Activated CD8-positive, alpha-beta memory T cell treated with anti-CD3 and anti-CD28 coated beads for 36 hours (primary cell): ENCODE results near the gene DOCK6. TPM values are rescaled to one million over a fixed set of nuclear protein-coding genes. Genes with fewer than 3 reads are reported as not detected.

Experiments
- CTCF ChIA-PET: fragments of 350-600 bp; sonication (Branson Sonifier 250); formaldehyde crosslinking; loops from one replicate; lab custom pipeline; 2021; ENCODE audit warnings: antibody characterized with exemption; lab: Charles Lee
- POLR2A ChIA-PET: fragments of 350-600 bp; sonication (Branson Sonifier 250); formaldehyde crosslinking; loops from one replicate; lab custom pipeline; 2021; ENCODE audit warnings: antibody characterized with exemption; lab: Charles Lee
- total RNA-seq, 2 experiments: library from RNA; stranded (reverse); gene quantifications; one replicate each; pipeline ENCODE4 v1.2.3, GENCODE V29; 2021

Gene DOCK6, protein sequence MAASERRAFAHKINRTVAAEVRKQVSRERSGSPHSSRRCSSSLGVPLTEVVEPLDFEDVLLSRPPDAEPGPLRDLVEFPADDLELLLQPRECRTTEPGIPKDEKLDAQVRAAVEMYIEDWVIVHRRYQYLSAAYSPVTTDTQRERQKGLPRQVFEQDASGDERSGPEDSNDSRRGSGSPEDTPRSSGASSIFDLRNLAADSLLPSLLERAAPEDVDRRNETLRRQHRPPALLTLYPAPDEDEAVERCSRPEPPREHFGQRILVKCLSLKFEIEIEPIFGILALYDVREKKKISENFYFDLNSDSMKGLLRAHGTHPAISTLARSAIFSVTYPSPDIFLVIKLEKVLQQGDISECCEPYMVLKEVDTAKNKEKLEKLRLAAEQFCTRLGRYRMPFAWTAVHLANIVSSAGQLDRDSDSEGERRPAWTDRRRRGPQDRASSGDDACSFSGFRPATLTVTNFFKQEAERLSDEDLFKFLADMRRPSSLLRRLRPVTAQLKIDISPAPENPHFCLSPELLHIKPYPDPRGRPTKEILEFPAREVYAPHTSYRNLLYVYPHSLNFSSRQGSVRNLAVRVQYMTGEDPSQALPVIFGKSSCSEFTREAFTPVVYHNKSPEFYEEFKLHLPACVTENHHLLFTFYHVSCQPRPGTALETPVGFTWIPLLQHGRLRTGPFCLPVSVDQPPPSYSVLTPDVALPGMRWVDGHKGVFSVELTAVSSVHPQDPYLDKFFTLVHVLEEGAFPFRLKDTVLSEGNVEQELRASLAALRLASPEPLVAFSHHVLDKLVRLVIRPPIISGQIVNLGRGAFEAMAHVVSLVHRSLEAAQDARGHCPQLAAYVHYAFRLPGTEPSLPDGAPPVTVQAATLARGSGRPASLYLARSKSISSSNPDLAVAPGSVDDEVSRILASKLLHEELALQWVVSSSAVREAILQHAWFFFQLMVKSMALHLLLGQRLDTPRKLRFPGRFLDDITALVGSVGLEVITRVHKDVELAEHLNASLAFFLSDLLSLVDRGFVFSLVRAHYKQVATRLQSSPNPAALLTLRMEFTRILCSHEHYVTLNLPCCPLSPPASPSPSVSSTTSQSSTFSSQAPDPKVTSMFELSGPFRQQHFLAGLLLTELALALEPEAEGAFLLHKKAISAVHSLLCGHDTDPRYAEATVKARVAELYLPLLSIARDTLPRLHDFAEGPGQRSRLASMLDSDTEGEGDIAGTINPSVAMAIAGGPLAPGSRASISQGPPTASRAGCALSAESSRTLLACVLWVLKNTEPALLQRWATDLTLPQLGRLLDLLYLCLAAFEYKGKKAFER (N-terminal part only)
- 1 to 10 TPM; 2.2 to 3.0 TPM for total RNA-seq

DNA sequence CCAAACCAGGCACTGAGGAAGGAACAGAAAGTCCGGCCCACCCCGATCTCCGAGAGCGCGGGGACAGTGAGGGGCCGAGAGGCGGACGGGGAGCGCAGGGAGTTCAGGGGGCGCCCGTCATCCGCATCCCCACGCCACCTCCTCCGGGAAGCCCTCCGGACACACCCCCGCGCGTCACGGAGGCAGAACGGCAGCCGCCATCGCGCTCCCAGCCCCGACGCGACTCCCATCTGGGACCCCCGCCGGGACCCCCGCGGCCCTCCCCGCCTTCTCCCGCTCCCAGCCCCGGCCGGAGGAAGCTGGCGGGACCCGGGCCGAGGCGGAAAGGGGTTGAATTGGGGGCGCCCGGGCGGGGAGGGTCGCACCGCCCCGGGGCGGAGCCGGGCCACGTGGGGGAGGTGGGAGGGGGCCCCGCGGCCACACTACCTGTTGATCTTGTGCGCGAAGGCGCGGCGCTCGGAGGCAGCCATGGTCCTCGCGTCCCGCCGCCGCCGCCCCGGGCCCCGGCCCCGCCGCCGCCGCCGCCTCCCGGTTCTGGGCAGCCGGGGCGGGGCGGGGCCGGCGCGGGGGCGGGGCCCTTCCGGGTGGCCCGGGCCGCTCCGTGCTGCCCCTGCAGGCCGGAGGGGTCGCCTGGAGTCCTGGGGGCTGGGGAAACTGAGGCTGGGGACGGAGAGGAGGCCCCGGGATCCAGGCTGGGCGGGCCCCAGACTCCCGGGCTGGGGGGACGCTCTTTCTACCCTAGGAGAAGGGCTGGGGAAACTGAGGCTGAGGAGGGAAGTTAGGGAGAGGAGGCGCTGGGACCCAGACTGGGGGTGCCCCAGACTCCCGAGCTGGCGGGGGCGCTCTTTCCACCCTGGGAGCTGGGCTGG, at the start of gene DOCK6:
DOCK6 (minus strand) TSS at position 554 of the 869 bp plus-strand sequence; CDS start at position 470, 84 bp downstream.
- ChIA-PET CTCF (interaction anchor here (0.6 kb wide), 1 partner anchor 22 kb away, joined by 3 read pairs; no protein-coding TSS in a partner anchor), POLR2A (no interaction called here)

DNA sequence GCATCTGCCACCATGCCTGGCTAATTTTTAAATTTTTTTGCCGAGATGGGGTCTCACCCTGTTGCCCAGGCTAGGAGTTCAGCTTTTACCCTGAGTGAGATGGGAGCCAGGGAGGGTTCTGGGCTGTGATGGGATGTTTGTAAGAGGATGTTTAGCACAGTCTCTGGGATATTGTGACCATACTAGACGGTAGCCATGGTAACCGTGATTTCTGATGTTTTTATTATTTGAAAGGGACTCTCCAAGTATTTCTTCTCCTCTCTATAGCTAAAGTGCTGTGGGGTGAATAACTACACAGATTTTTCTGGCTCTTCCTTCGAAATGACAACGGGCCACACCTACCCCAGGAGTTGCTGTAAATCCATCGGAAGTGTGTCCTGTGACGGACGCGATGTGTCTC, 44.0 kb upstream of the DOCK6 start:
- ChIA-PET CTCF (no interaction called here), POLR2A (no interaction called here)

DNA sequence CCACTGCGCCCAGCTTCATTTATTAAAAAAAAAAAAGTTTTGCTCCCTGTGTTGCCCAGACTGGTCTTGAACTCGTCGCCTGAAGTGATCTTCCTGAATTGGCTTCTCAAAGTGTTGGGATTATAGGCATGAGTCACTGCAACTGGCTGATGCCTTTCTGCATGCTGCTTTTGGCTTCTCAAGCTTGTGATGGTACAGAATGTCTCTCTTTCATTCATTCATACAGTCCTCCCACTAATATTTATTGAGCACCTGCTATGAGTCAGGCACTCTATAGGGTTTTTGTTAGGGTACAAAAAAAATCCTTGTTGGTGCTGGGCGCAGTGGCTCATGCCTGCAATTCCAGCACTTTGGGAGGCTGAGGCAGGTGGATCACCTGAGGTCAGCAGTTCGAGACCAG, 42.6 kb upstream of the DOCK6 start:
- POLR2A ChIA-PET, result no interaction called here
- CTCF ChIA-PET, result no interaction called here

DNA sequence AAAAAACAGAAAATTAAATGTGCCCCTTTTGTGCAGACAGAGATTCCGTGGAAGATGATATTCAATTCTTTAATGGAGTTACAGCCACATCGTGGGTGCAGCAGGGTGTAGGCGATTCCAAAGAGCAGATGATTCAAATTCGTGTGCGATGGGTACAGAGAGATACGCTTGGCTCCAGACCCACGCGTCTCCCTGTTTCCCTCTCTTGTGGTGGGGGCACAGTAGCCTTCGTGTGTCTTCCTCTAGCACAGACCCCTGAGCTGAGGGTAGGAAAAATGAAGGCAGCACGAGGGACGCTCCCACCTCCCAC, 38.4 kb upstream of the DOCK6 start:
- ChIA-PET CTCF (interaction anchor here (0.6 kb wide), 1 partner anchor 1087 kb away, joined by 4 read pairs; no protein-coding TSS in a partner anchor), POLR2A (interaction anchor here (0.6 kb wide), 1 partner anchor 95 kb away, joined by 10 read pairs; no protein-coding TSS in a partner anchor)

DNA sequence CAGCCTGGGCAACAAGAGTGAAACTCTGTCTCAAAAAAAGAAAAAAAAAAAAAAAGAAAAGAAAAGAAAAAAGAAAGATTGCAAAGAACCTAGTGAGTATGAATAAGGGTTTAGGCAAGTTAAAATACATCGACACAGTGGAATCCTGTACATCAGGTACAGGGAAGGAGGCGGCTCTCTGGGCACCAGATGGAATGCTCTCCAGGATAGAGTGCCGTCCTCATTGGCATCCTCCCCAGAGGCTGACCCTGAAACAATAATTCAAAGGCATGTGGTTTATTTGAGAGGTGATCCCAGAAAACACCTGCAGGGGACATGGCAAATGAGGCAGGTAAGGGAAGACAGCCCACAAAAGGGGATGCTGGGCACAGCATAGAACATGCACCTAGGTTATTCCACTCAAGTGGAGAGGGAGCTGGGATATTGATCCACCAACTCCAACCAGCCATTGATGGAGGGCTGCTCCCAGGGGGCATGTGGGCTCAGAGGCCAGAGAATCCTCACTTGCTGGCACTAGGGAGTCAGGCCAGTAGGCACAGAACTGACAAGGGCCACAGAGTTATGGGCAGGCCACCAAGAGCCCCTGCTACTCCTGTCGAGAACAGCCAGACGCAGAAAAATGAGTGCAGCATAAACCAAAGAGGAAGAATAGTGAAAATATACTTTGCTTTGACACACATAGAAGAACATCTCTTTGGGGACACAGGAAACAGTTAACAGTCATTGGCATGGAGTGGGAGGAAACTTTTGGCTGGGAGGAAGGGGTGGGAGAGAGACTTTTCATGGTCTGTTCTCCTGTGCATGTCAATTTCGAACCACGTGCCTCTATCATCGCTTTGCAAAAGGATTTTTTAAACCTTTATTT, 37.9 kb upstream of the DOCK6 start:
- ChIA-PET CTCF (no interaction called here), POLR2A (no interaction called here)

DNA sequence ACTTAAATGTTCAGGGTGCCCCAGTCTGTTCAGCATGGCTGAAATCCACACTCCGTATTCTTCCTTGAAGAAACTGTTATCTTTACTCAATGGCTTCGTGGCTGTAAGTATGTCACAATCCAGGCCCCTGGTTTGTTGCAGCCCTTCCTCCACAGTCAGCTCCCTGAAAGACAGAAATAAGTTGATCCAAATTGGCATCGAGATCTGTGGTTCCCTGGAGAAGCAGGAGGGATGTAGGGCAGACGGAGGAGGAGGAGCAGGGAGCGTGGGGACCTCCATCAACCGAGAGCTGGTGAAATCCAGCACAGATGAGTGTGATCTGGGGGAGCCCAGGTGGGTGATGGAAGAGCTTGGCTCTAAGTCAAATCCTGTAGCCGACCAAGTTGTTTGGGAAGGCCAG, 33.9 kb upstream of the DOCK6 start:
- ChIA-PET POLR2A (no interaction called here), CTCF (no interaction called here)

DNA sequence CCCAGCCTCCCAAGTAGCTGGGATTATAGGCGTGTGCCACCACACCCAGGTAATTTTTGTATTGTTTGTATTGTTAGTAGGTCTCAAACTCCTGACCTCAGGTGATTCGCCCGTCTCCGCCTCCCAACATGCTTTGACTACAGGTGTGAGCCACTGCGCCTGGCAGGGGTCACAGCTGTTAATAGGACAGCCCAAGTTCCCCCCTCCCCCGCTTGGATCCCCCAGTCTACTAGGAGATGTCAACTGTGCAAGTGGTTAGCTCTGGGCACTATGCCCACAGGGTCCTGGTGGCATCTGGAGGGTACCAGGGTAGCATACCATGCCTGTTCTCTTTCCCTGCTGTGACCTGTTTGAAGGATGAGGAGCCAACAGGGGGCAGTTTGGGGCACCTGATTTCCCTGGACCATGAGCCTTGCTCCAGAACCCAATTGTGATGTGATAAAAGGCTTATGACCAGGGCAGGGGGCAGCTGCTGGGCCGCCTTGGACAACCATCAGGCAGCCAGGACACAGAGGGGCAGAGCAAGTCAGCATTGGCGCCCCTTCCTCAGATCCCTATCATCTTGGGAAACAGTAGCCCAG, 33.4 kb upstream of the DOCK6 start, which contains the start of gene TSPAN16:
TSPAN16 (plus strand) TSS at position 496 of the 581 bp plus-strand sequence. CDS start 138 bp downstream, outside the sequence.
- ChIA-PET POLR2A (no interaction called here), CTCF (no interaction called here)

DNA sequence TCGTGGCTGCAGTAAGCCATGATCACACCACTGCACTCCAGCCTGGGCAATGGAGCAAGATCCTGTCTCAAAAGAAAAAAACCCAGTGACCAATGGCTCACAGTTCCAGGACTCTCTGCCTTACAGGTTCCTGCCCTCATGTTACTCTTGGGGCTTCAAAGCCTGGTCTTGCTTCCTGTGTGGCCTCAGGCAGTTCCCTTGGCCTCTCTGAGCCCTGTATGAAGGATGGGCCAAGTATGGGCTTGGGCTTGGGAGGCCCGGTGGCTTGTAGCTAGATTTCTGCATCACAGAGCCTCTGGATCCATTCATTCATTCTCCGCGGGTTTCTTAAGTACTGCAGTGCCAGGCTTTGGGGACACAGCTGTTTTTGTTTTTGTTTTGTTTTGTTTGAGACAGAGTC, 32.9 kb upstream of the DOCK6 start:
- ChIA-PET CTCF (no interaction called here), POLR2A (no interaction called here)

DNA sequence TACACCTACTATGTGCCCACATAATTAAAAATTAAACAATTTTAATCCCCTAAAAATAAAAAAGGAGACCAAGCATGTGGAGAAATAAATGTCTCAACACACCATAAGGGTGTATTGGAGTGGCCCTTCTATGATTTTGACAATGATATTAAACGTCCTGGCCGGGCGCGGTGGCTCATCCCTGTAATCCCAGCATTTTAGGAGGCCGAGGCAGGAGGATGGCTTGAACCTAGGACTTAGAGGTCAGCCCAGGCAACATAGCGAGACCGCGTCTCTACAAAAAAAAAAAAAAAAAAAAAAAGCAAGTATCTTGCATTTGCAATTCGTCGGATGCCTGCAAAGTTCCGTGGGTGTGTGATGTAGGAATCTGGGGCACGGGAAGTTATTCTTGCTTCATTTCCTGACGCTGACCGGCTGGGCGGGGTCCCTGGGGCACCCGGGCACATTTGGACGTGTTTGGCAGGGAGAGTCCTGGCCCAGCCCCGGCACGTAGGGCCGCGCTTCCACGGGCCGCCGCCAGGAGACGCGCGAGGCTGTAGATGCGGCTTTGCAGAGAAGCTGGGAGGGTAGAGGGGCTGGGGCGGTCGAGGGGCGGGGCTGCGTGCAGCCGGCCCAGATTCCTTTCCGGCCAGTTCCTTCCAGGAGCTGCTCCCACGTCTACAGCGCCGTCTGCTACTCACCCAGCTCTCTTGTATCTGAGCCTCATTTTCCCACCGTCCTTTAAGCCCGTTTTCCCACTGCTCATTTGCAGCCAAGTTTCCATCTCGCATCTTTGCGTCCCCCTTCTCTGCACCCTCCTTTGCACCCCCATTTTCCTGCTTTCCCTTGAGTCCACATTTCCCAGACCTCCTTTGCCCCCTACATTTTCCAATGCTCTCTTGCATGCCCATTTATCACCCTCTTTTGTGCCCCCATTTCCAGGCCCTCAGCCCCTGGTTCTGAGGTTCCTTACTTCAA, 31.4 kb upstream of the DOCK6 start:
- ChIA-PET CTCF (interaction anchor here (0.5 to 1.1 kb wide), 12 partner anchors 8 to 1540 kb away, joined by 3 to 9 read pairs (median 3); partner anchors contain the start of gene RAB3D), POLR2A (interaction anchor here (0.7 kb wide), 2 partner anchors 88 to 187 kb away, joined by 6 to 10 read pairs; partner anchors contain the start of gene ELAVL3)

DNA sequence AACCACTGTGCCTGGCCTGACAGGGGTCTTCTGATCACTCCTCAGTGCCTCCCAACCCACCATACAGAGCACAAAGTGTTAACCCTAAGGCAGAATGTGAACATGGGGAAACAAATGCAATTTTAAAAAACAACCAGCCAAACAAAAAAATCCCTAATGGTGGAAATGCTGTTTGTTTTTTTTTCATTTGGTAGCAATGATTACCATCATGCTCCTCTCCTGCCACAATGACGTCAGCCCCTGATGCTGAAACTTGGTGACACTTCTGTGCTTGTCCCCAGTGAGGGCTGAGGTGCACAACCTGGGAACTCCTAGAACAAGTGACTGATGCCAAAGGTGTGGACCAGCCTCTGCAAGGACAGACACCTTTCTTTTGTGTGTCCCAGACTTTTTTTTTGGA, 29.7 kb upstream of the DOCK6 start:
- ChIA-PET CTCF (interaction anchor here (0.7 kb wide), 1 partner anchor 244 kb away, joined by 3 read pairs; no protein-coding TSS in a partner anchor), POLR2A (no interaction called here)

DNA sequence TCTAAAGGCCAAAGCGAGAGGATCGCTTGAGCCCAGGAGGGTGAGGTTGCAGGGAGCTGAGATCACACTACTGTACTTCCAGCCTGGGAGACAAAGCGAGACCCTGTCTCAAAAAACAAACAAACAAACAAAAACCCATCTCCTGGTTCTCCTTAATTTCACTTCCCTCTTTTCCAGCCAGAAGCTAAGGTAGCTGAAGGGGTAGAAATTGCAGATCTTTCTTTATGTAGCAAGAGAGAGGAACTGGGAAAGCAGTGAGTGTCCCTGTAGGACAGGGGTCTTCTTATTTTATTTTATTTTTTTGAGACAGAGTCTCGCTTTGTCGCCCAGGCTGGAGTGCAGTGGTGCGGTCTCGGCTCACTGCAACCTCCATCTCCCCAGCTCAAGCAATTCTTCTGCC, 29.1 kb upstream of the DOCK6 start:
- CTCF ChIA-PET, result interaction anchor here (0.6 kb wide), 2 partner anchors 665 to 740 kb away, joined by 4 read pairs; no protein-coding TSS in a partner anchor
- POLR2A ChIA-PET, result no interaction called here

DNA sequence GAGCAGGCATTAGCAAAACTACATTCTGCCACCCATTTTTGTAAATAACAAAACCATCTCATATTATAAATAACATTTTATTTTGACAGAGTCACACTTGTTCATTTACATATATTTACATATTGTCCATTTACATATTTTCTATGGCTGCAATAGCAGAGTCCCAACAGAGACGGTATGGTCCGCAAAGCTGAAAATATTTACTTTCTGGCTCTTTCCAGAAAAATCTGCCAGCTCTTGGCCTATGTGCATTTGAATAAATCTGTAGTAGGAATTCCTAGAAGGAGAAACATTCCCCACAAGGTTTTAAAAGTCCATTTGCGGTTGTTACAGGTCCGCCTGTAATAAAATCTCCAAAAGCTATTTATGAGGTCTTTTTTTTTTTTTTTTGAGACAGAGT, 27.9 kb upstream of the DOCK6 start:
- ChIA-PET POLR2A (no interaction called here), CTCF (interaction anchor here (1.3 kb wide), 1 partner anchor 11 kb away, joined by 3 read pairs; no protein-coding TSS in a partner anchor)

DNA sequence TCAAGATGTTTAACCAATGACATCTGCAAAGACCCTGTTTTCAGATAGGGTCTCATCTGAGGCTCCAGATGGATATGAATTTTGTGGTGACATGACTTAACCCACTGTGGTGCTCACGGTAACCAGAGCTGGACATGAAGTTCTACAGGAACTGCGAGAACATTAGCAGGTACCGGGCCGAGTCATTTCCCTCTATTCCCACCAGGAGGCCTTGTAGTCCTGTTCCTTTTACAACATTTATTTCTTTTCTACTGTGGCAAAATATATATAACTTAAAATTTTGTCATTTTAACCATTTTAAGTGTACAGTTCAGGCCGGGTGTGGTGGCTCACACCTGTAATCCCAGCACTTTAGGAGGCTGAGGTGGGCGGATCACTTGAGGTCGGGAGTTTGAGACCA, 26.0 kb upstream of the DOCK6 start:
- ChIA-PET POLR2A (no interaction called here), CTCF (interaction anchor here (1.2 kb wide), 1 partner anchor 194 kb away, joined by 3 read pairs; no protein-coding TSS in a partner anchor)

DNA sequence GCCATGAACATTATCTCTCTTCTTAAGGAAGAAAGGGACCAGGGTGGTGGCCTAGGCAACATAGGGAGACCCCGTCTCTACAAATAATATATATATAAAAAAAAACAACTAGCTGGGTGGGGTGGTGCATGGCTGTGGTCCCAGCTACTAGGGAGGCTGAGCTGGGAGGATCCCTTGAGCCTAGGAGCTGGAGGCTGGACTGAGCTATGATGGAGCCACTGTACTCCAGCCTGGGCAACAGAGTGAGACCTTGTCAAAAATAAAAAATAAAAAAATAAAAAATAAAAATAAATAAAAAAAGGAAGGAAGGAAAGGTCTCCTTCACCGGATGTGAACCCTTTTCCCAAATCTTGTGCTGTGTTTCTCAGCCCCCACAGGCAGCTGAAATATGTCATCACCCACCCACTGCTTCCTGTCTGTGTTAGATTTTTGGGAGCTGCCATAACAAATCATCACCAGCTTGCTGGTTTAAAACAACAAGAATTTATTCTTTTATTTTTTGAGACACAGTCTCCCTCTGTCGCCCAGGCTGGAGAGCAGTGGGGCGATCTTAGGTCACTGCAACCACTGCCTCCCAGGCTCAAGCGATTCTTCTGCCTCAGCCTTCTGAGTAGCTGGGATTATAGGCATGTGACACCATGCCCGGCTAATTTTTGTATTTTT, 24.1 kb upstream of the DOCK6 start:
- POLR2A ChIA-PET, result no interaction called here

DNA sequence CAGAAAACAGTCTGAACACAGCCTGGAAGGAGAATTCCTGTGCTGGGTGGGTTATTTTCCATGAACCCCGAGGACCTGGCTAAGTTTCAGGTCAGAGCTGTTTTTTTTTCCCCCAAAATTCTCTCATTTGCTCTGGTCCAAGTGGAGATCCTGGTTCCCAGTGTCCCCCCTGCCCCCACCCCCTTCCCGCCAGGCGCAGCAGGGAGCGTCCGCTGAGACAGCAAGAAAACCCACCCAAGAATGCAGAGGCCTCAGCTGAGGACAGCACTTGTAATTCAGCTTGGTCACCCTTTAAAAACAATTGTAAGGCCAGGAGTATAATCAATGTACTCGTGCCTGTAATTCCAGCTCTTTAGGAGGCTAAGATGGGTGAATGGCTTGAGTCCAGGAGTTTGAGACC, 22.2 kb upstream of the DOCK6 start:
- ChIA-PET CTCF (interaction anchor here (0.6 to 2.5 kb wide), 2 partner anchors 198 to 511 kb away, joined by 4 to 6 read pairs; no protein-coding TSS in a partner anchor), POLR2A (no interaction called here)

More for the DNA sequence above, 24.1 kb upstream of the DOCK6 start:
- CTCF ChIA-PET, result interaction anchor here (0.7 to 2.5 kb wide), 2 partner anchors 8 to 196 kb away, joined by 4 to 6 read pairs; no protein-coding TSS in a partner anchor
